HG03045 (cell line): ENCODE results near the gene BTBD17.

Source experiments
- ATAC-seq: cut with Tn5 transposase; IDR thresholded peaks from one replicate; pipeline ENCODE4 v1.9.1; 2021; ENCODE audit warnings: mild to moderate bottlenecking, moderate library complexity; ENCODE audit not compliant: unreplicated experiment

BTBD17 gene

GRCh38 chr17:74362069-74362405 is 369 bp upstream of the BTBD17 start:
- ATAC-seq = no peak

GRCh38 chr17:74360899-74361229 is 804 bp downstream of the BTBD17 start:
- ATAC-seq = no peak

GRCh38 chr17:74359916-74360315 is 1.8 kb downstream of the BTBD17 start:
- no peak for ATAC-seq

- no peak for ATAC-seq
Measured at GRCh38 chr17:74358697-74359096, 3.0 kb downstream of the BTBD17 start.

GRCh38 chr17:74357466-74357809 is 4.2 kb downstream of the BTBD17 start:
- ATAC-seq = no peak

- ATAC-seq = no peak
Measured at GRCh38 chr17:74356646-74357465, 4.8 kb downstream of the BTBD17 start.

GRCh38 chr17:74355065-74355464 is 6.6 kb downstream of the BTBD17 start:
- no peak for ATAC-seq

- ATAC-seq = no peak
Measured at GRCh38 chr17:74354561-74354960, 7.1 kb downstream of the BTBD17 start.

GRCh38 chr17:74354123-74354522 is 7.5 kb downstream of the BTBD17 start:
- ATAC-seq = no peak

- ATAC-seq = no peak
Measured at GRCh38 chr17:74353446-74354060, 8.1 kb downstream of the BTBD17 start.

GRCh38 chr17:74351552-74352210 is 10.0 kb downstream of the BTBD17 start:
- no peak for ATAC-seq

GRCh38 chr17:74350486-74350885 is 11.2 kb downstream of the BTBD17 start:
- ATAC-seq = no peak

GRCh38 chr17:74349120-74349519 is 12.5 kb downstream of the BTBD17 start:
- ATAC-seq = no peak

- ATAC-seq = no peak
Measured at GRCh38 chr17:74347646-74348045, 14.0 kb downstream of the BTBD17 start.

GRCh38 chr17:74345433-74346241 is 16.0 kb downstream of the BTBD17 start:
- no peak for ATAC-seq

- no peak for ATAC-seq
Measured at GRCh38 chr17:74344658-74345057, 17.0 kb downstream of the BTBD17 start.

- no peak for ATAC-seq
Measured at GRCh38 chr17:74343526-74344284, 18.0 kb downstream of the BTBD17 start.

- ATAC-seq = no peak
Measured at GRCh38 chr17:74343121-74343520, 18.5 kb downstream of the BTBD17 start.

GRCh38 chr17:74342224-74342623 is 19.4 kb downstream of the BTBD17 start:
- ATAC-seq = no peak

- no peak for ATAC-seq
Measured at GRCh38 chr17:74340470-74341023, 21.1 kb downstream of the BTBD17 start.
